Epithelial cell of esophagus (primary cell): ENCODE data around the gene CS.

Experiments used
- DNase-seq: peaks from one replicate; pipeline ENCODE4 v3.0.0; 2010; ENCODE audit warnings: low read depth
- H3K4me3 ChIP-seq: 2 replicates; pipeline ENCODE4 v1.5.1; 2011; ENCODE audit warnings: mild to moderate bottlenecking, low read length, control low read depth
- CTCF ChIP-seq: IDR thresholded peaks from 2 replicates; pipeline ENCODE4 v1.5.1; 2011; ENCODE audit warnings: low read depth, mild to moderate bottlenecking, low read length, control low read depth, inconsistent platforms; ENCODE audit not compliant: insufficient read depth; ENCODE audit errors: missing control alignments

Gene CS

GRCh38 chr12:56224102-56224701, 75.9 kb downstream of the CS start, which contains the start of gene NABP2:
TSS of gene NABP2 (plus strand) at chr12:56224342. CDS start at chr12:56224857, 515 bp downstream.
- peak; percentile 99 for DNase-seq
- peak within 1 kb of the TSS; percentile 77 for H3K4me3 ChIP-seq
- peak; percentile 65 for TF ChIP-seq CTCF

GRCh38 chr12:56223571-56224101, 76.5 kb downstream of the CS start:
- peak overlapping the region; percentile 77 for H3K4me3 ChIP-seq
- no peak for DNase-seq
- TF ChIP-seq CTCF: no peak

GRCh38 chr12:56222531-56222895, 77.6 kb downstream of the CS start:
- TF ChIP-seq CTCF: no peak

GRCh38 chr12:56221757-56222530, 78.2 kb downstream of the CS start, which contains the start of gene RNF41:
TSS of gene RNF41 (minus strand) at chr12:56221922. CDS start at chr12:56214047, 7,875 bp downstream.
- no peak for TF ChIP-seq CTCF
- peak within 1 kb of the TSS; percentile 79 for H3K4me3 ChIP-seq
- DNase-seq: peak; percentile 96

More at GRCh38 chr12:56222531-56222895, 77.6 kb downstream of the CS start:
- peak overlapping the region; percentile 79 for H3K4me3 ChIP-seq
- DNase-seq: no peak
